NCI-H2196 treated with DMSO at 0.1 percent for 48 hours (cell line): Measurements from ENCODE around the gene SLX4IP.

ENCODE experiments used
- DNase-seq: peaks from one replicate; lab custom pipeline; 2025; ENCODE audit not compliant: unreplicated experiment; lab: John Stamatoyannopoulos, UW

SLX4IP gene

GRCh38 chr20:10644458-10645204 lies 209.5 kb downstream of the SLX4IP start:
- DNase-seq, result no peak

- DNase-seq, result no peak
Observed at GRCh38 chr20:10645205-10645570, 210.1 kb downstream of the SLX4IP start.

- no peak for DNase-seq
Observed at GRCh38 chr20:10646006-10646405, 210.9 kb downstream of the SLX4IP start.

GRCh38 chr20:10646886-10647420 lies 211.8 kb downstream of the SLX4IP start:
- DNase-seq, result no peak

DNA sequence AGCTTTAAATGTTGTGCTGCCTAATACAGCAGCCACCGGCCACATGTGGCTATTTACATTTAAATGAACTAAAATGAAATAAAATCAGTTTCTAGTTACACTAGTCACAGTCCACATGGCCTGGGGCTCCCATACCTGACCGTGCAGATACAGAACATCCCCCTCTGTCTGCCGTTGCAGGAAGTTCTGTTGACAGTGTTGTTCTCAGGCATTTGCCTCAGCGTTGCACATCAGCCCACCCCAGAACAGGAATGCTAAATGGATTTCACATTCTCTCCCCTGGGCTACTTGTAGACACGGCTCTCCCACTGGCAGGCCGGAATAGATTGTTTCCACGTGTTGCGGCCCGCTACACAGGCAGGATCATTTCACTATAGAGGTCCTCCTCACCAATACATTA lies 212.4 kb downstream of the SLX4IP start:
- no peak for DNase-seq

- DNase-seq, result no peak
Observed at GRCh38 chr20:10647909-10648308, 212.8 kb downstream of the SLX4IP start.

DNA sequence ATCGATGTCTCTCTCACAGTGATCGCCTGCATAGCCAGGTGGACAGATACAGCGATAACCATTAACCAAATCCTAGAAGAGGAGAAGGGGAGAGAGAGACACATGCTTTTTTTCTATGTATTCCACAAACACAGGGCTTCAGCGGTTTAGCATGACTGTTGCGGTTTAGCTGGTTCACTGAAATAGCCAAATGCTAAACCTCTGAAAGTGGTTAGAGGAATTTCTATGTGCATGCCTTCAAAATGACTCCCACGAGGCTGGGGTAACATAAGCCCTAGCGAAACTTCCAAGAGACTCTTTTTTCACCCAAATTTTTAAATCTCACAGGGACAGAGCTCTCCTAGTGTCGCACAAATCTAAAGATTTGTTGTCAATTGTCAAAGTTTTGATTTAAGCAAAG lies 213.5 kb downstream of the SLX4IP start:
- no peak for DNase-seq

DNA sequence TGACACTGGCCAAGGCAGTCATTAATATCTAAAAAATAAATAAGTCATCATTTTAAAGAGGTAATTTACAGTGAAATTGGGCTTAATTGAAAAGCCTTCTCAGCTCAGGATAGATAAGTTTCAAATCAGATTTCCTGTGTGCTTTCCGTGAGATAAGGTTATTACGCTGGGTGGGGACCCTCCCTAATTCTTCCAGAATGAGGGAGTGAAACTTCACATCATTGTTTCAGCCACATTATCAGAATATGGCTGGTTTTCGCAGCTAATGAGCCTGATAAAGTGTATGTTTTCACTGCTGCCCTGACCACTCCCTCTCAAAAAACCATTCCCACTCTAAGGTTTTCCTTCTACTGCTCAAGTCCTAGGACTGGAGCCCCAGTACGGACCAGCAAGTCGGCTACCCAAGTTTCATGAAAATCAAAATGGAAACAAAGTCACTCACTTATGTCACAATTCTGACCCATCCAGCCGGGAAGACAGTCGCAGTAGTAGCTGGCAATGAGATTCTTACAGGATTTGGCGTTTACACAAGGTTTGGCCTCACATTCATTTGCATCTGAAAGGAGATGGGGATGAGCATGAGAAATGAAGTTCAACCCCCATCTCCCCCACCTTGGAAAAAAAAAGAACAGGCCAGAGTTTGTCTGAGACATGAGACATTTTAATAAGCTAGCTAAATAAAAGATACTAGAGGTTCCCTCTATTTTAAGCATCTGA lies 214.1 kb downstream of the SLX4IP start:
- DNase-seq, result no peak

DNA sequence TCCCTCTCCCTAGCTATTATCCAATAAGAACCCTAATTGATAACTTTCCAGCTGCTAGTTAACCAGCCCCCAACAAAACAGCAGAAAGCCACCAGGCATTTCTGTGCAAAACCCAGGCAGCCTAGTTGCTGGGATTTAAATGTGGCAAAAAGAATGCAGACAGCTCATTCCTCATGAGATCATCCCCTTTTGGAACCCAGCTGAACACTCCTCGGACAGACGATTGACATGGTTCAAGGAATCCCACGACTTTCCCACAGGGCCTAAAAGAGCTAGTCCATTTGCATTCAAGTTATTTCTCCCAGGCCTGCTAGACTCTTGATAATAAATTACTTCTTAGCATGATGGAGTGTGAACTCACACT lies 214.7 kb downstream of the SLX4IP start:
- DNase-seq, result no peak

DNA sequence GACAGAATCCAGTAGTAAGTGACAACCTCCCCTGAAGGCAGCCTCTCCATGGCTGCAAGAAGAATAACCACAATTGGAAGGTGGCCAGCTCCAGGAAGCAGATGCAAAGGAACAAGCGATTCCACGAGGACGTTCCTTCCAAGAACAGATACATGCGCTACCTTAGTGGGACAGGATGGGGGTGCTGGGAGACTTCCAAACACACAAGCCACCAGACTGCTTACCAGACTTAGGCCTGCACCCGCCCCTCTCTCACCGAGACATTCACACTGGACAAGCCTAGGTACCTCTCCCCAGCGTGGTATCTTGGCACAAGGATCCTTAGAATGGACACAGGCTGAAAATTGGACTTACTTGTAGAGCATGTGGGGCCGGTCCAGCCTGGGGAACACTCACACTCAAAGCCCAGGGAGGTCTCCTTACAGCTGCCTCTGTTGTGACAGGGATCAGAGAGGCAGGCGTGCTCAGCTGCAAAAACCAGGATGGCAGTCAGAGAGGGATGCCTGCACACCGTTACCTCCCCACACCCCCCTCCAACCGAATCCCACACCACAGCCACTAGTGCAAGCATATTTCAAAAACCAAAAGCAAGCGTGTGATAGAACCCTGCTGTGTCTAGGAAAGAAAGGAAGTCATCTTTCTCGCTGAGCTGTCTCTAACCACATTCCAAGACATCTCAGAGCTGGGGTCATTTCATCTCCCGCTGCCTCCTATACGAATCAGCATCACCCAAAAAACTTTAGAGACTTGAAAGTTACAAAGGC lies 216.3 kb downstream of the SLX4IP start:
- DNase-seq, result no peak

DNA sequence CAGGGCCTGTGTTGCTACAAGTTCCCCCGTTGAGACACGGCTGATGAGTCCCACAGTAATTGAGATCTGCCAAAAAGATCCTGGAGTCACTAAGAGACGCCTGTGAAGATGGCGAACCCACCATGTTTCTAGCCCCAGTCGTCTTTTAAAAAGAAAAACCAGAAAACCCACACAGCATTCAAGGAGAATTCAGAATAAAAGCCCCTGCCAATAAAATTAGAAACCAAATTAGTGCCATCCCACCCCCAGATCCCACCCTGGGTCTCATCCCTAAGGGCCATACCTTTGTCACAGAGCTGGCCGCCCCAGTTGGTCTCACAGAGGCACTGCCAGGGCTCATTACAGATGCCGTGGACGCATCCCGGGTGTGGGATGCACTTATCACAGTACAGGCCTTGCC lies 217.1 kb downstream of the SLX4IP start:
- DNase-seq, result no peak

DNA sequence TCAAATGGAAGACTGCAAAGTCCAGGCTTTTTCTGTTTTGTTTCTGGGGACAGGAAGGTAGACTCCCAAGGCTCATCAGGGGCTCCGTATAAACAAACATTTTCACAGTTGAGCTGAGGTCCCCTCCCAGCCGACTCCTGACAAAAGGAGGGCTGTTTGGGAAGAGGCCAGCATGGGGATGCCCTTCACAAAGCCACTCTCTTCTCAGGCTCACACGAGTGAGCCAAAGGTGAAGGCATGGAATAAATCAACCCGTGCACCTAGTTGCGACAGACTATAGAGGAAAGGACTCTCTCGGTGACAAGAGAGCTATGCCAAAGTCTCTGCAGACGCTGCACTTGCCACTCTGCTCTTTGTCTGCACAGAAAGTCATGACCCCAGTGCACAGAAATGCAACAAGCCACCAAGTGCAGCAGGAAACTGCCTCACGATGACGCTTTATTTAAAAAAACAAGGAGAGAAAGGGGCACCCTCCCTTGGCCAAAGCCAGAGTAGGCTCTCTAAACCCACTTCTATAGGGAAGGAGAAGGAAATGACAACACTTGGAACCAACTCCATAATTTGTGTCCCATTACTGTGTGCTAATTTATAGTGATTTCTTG lies 217.7 kb downstream of the SLX4IP start:
- DNase-seq, result no peak

GRCh38 chr20:10653599-10654249 lies 218.6 kb downstream of the SLX4IP start:
- no peak for DNase-seq

- no peak for DNase-seq
Observed at GRCh38 chr20:10654250-10654610, 219.1 kb downstream of the SLX4IP start.

DNA sequence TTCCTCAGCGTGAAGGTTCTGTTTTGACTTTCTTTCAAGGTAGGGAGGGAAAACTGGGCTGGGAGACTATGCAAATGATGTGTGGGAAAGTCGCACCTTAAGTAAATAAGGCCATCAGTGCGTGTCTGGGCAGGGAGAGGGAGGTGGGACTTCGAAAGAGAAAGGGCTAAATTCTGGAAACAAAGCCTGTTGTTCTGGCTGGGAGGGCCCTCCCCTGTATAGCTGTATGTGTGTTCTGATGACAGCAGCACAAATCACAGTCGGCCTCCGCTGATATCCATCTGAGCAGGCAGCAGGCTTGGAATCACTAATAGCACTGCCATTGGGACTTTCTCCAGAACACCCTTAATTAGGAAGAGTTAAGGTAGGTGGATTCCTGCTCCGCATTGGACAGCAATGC lies 219.5 kb downstream of the SLX4IP start:
- DNase-seq, result no peak

DNA sequence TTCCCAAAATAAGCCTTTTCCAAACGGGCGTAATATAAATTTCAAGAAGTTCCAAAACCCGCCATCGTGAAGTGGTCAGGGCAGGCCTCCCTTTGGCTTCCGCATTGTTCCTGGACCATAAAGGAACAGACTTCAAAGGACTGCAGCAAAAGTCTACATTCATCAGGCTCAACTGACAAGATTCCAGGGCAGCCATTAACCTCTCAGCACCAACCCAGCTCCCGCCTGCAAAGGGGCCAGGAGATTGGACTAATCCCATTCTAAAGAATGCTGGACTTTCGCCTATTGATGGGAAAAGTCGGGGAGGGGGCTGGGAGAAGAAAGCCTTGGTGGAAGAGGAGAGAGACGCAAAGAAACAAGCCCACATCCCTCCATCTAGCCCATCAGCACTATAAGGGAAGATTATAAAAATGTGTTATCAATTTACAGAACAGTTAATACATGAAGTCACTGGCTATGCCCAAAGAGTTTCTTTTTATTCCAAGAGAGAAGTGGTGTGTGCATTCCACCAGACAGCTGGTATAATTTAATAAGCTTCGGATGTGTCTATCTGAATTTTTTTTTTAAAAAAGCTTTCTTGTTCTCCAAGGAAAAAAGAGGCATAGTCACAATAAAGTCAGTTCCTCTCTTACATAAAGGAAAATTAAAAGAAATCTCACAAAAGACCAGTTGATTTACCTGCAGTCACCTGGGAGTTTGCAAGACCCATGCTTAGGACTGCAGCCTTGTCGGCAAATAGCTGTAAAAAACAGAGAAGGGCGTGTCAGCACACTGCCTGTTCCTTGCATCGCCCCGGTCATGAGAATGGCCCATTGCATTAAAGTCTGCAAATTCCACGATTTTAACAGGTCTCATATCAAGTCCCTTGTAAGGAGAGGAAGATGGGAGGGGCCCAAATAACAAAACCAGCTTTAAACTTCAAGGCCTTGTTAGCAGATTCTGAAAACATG lies 220.9 kb downstream of the SLX4IP start:
- DNase-seq, result no peak

GRCh38 chr20:10657453-10657852 lies 222.3 kb downstream of the SLX4IP start:
- DNase-seq, result no peak

DNA sequence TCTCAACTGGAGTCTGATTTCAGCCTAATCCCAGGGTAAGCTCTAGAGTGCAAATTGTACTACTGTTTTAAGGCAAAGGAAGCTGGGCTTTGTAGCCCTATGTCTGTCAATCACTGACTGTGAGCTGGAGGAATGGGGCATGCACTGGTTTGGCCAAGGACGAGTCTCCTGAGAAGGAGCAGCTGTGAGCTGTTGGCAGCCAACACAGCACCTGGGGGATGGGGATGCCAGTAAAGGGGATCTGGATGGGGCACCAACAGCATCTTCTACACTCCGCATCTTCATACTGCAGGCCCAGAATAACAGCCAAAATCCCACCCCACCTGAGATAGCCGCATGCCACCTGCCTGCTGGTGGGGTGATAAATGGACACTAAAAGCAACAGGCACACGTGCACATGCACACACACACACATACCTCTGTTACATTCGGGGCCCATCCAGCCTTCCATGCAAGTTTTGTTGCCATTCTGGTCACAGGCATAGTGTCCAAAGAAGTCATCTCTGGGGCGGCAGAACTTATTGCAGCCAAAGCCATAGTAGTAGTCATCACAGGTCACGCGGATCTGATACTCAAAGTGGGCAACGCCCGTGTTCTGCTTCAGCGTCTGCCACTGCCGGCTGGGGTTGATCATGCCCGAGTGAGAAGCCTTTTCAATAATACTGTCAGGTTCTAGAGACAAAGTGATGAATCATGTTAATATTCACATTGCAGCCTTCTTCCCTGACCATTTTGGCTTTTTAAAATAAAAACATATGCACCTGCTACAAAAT lies 223.1 kb downstream of the SLX4IP start:
- DNase-seq, result no peak
